GM12801 (cell line): ENCODE results near the gene ARHGEF12.

Experiments used
- CTCF ChIP-seq: IDR thresholded peaks from one replicate; pipeline ENCODE4 v1.5.1; 2011; ENCODE audit warnings: control low read depth; ENCODE audit not compliant: insufficient read length; ENCODE audit errors: extremely low read depth

Gene ARHGEF12

GRCh38 chr11:120338107-120338933, 2.1 kb downstream of the ARHGEF12 start:
- TF ChIP-seq CTCF = no peak

GRCh38 chr11:120339394-120339890, 3.2 kb downstream of the ARHGEF12 start:
- TF ChIP-seq CTCF = no peak

GRCh38 chr11:120340529-120340928, 4.3 kb downstream of the ARHGEF12 start:
- no peak for TF ChIP-seq CTCF

- no peak for TF ChIP-seq CTCF
Observed at GRCh38 chr11:120342226-120342625, 6.0 kb downstream of the ARHGEF12 start.

GRCh38 chr11:120342678-120343077, 6.5 kb downstream of the ARHGEF12 start:
- TF ChIP-seq CTCF = no peak

GRCh38 chr11:120343429-120343828, 7.2 kb downstream of the ARHGEF12 start:
- TF ChIP-seq CTCF = no peak

- TF ChIP-seq CTCF = no peak
Observed at GRCh38 chr11:120344302-120345004, 8.2 kb downstream of the ARHGEF12 start.
